Renal cortical epithelial cell (primary cell): ENCODE results near the gene SH3GL1. TPM values are rescaled to one million over a fixed set of nuclear protein-coding genes. Genes with fewer than 3 reads are reported as not detected.

Experiments
- DNase-seq: peaks from one replicate; pipeline ENCODE4 v3.0.0-alpha.2; 2011; ENCODE audit warnings: low read depth
- total RNA-seq: library from RNA; depleted of rRNA; stranded (reverse); fragments of >200 nt; gene quantifications from 2 replicates; pipeline ENCODE4 v1.2.3, GENCODE V29; 2014

SH3GL1 gene
- total RNA-seq, 1 donor from 2014 or later: 51.2 TPM

DNA sequence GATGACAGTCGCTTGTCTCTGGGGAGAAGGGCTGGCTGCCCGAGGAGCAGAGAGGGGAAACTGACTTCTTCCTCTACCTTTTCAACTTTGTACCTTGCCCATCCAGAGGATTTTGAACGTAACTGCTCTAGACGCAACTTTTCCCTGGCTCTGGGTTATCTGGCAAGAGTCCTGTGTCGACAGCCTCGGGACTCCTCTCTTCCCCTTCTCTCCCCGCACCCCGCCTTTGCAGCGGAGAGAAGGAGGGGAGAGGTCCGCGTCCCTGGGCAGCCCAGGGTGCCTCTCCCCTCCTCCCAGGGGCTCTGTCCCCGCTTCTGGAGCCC lies 574 bp downstream of the SH3GL1 start:
- DNase-seq: no peak

DNA sequence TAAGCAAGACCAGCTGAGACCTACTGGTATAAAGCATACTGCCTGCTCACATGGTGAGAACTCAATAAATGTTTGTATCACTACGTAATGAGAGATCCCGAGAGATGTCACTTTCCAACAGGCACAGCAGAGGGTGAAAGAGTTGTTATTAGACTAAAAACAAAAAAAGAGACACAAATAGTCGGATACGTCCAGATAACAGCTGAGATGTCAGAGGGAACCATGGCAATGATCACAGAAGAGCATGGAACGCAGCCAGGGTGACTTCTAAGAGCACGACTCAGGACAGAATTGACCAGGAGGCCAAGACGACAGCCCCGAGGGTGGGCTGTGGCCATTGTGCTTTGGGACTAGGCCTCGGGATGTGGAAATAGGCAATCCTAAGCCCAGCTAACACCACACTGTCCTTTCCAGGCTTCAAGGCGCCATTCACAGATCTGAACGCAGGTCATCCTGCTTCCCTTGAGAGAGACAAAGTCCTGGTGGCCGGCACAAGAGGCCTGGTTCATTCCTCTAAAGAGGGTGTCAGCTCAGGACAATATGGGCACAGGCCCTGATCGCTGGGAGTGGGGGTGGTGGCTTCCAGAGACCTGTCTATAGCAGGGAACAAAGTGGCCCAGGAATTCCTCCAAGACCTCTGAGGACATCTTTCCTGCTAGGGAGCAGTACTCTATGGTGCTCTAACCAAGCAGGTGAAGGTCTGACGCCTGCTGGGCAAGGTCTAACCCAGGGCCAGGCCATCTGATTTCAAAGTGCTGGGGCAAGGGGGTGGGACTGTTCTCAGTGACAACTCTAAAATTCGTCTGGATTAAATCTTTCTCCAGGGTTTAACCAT lies 3.2 kb downstream of the SH3GL1 start:
- DNase-seq: no peak

DNA sequence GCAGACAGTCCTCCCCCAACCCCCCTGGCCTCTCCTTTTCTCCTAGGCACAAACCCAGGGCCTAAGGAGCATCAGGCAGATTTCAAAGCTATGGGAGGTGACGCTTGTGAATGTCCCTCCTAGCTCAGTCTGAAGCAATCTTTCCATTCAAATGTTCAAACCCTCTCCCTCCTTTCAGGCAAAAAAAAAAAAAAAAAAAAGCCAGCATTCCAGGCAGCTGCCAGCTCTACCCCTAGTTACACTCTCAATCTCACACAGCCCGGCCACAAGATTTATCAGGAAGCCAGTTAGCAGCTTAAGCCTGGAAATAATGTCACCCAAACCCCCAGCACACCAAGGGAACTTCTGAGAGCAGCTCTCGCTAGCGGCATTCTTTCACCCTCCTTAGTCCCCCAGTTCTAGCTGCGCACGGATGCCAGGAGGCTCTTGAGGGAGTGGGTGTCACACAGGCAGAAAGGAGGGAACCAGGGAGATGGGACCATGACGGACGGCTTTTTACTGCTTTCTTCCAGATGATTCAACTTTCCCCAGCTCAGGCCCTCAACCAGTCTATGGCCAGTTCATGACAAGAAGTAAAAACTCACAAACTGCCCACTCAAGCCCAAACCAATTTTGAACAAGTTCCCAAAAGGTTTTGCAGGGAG lies 6.3 kb downstream of the SH3GL1 start:
- DNase-seq: no peak

DNA sequence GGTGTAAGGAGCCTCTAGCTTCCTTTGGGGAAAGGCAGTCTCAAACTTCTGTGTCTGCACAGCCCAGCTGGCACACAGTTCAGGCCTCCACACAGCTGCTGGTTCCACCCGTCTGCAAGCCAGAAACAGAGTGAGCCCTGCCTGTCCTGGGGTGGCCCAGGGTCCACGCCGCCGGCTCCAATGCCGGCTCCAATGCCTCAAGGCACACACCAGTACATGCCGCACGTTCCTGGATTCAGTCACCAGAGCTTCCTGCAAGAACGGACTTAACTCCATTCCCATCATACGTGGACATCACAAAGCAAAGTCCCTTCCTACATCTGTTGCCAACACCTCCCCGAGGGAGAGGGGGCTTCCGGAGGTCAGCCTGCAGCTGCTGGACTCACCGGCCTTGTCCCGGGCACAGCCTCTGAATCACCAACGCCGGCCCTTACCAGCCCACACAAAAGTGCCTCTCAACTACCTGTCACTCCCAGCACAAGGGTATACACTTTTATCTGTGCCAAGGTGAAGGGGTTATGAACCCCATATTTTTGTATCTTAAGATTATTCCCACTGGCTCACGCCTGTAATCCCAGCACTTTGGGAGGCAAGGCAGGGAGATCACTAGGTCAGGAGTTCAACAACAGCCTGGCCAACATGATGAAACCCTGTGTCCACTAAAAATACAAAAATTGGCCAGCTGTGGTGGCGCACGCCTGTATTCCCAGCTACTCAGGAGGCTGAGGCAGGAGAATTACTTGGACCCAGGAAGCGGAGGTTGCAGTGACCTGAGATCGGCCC lies 8.5 kb downstream of the SH3GL1 start:
- DNase-seq: peak; percentile 68

DNA sequence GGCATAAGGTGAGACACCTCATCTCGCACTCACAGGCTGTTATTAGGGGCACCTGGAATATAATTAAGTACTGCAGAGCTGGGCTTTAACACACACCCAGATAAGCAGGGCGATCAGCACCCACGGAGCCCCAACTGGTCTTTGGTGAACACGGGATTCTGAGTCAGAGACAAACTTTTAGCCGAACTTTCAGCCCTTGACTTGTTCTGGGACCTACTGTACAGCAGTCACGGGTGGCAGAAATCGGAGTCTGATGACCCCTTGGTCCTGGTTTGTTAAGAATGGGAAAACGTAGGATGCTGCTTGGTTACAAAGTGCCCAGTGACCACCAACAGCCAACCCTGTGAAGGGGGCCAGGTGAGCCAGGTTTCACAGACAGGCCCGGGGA lies 9.0 kb downstream of the SH3GL1 start:
- DNase-seq: no peak

DNA sequence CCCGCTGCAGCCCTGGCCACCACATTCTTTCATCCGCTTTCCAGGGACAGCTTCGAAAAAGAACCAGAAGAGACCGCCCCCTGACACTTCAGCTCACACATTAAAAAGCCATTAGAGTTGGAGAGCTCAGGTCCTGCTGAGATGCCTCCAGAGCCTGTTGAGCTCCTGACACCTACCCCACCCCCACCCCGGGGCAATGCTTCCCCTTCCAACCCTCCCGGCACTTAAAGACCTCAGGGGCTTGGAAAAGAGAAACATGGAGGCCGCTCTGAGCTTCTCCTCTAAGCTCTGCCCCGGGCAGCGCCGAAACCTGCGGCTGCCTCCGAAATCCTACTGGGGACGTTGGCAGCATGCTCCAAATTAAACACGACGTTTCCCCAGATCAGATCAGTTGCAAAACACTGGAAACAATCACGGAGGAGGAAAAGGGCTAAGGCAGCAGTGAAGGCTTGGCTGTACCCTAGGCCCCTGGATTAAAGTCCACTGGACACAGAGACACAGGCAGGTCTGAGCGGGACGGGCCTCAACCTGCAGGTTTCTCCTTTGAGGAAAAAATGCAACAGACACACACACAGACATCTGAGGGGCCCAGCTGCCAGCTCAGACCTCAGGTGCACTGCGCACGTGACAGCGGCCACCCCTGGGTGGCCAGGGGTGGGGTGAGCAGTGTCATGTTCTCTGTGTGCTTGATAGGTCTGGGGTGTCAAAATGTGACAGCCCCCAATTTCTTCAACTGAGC lies 9.6 kb downstream of the SH3GL1 start:
- DNase-seq: no peak

DNA sequence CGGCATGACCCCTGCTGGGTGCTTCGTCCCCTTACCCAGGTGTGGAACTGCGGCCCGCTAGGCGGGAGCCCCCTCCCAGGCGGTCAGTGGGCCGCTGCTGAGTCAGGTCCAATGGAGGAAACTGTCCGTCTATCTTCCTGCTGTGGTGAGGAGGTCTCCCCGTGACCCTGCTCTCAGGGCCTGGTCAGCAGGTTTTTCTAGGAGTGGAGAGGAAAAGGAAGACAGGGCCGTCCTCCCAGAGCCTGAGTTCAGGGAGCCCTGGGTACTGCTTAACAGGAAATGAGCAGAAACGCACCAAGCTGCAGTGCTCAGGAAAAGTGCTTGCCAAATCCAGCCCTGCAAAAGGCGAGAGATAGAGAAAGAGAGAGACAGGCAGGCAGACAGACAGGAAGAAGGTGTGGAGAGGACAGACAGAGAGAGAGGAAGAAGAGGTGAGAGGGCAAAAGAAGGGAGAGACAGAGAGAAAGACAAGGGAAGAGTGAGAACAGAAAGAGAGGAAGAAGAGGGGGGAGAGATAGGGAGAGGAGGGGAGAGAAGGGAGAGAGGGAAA lies 10.3 kb downstream of the SH3GL1 start:
- no peak for DNase-seq

DNA sequence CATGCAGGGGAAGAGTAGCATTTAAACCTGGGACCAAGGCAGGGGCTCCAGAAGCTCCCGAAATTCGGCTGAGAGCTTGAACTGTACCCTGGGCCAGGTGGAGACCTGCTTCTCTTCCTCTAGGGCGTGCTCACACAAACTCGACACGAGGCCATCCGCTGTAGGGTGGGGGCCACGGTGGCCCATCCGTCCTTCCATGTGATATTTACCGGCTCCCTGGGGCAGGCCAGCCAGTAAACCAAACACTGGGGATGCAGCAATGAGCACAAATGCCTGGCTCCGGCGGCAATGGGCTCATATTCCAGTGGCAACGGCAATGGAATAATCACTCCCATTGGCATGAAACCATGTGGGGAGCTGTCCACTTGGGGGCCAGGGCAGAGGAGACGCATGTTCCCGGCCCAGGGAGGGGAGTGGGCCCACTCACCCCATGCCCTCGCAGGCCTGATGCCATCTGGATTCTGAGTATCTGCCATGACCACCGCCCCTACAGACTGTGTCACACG lies 10.8 kb downstream of the SH3GL1 start:
- no peak for DNase-seq

DNA sequence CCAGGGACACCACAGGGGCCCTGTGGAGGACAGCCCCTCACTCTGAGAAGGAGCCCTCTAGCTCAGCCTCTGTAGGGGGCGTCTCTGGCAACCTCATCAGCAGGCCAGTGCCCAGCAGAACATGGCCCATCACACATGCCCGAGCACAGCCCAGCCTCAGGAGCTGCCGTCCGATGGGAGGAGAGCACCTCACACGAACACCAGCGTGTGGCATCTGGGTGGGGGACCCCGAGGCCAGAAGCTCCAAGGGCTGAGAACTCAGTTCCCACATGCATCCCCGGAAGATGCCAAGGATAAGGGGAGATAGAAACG lies 11.3 kb downstream of the SH3GL1 start:
- DNase-seq: no peak

DNA sequence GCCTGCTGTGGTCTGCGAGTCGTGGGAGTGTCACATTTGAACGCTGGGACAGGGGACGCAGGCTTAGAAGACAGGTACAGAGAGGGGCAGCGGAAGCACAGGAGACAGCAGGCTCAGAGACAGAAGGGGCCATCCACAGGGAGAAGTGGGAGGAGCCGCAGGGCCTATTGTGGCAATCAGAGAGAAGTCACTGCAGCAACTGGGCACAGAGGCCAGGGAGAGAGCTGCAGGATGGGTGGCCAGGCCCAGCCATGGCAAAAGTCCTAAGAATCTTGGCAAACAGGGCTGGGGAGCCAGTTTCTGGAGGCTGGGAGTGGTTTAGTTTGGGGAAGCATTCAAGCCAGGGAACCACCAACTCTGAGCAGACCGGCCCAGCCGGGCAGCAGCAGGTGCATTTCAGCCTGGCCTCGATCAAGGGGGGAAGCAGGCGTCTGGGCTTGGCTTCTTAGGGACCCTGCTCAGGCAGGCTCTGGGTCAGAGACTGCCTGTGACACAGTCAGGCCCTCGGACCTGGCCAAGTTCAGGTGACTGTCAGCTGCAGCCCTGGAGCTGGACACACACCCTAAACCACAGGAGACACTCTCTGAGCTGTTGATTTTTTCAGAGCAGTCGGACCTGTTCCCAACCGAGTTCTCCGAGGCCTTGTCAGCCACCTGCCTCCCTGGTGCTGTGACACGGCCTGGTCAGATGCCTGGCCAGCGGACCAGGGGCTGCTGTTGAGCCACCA lies 11.8 kb downstream of the SH3GL1 start:
- no peak for DNase-seq

DNA sequence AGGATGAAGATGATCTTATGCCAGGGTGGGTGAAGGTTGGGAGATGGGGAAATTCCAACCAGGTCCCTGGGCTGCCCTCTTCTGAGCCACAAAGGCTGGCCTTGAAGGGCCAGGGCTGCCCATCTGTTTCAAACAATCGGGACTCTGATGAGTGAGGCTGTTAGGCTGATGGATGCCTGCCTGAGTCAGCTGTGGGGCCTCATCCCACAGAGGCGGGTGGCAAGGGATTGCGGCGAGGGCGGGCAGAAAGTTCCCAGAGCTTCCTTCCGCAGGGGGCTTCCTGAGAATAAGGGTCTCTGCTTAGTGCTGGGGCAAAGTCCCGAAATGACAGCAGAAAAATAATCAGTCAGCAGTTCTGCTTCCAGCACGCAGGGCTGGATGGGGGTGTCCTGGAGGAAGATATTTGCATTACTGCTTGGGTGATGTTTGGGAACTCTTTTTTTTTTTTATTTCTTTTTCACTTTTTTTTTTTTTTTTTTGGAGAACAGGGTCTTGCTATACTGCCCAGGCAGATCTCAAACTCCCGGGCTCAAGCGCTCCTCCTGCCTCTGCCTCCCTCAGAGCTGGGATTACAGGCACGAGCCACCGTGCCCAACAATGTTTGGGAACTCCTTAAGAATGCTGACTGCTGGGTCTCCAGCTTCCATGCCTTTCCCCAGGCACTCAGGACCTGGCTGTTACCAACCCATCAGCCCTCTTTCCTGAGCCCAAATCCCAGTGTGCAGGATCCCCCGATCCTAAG lies 14.1 kb downstream of the SH3GL1 start:
- no peak for DNase-seq

DNA sequence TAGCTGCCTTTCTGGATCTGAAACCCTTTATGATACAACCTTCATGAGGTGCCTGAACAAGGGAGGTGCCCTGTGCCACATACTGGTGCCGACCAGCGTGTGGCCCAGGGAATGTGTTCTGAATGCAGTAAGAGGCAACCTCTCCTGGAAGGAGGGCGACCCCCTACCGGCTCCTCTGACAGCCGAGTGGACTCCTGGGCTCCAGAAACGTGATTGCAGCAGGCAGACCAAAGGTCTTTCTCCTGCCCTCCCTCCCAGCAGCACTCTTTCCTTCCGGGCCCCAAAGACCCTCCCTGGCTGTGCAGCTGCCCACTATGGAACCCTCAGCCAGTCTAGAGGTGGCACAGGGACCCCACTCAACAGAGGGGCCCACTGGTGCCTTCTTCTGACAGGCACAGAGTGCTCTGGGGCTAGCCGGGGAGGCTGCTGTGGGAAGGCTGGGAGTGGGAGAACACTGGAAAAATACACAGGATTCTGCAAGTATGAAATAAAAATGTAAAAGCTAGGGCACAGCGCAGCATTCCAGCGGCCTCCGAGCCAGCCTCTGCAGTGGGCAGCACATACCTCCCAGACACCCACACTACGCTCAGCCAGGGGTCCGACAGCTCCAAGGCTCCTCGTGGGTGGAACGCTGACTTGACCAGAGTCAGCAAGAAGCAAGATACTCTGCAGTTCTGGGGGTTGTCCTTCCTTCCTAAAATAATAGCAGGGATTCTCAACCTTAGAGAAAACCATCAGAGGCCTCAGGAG lies 14.9 kb downstream of the SH3GL1 start:
- no peak for DNase-seq

DNA sequence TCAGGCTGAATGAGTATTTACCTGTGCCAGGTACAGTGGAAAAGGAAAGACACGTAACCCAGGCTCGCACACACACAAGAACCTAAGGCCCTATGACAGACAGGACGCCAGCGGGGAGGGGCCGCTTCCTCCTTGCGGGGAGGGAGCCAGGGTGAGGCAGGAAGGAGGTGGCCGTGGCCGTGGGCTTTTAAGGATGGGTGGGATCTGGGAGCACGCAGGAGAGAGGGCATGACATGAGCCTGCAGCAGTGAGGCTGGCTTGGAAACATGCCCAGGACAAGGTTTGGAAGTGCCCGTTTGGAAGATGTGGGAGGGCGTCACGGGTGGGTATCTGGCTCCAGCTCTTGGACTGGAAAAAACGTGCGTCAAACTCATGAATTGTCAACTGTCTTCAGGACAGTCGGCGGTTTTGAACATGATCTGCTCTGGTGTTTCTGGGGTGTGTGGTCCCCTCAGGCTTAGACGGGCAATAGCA lies 20.1 kb downstream of the SH3GL1 start:
- DNase-seq: no peak

DNA sequence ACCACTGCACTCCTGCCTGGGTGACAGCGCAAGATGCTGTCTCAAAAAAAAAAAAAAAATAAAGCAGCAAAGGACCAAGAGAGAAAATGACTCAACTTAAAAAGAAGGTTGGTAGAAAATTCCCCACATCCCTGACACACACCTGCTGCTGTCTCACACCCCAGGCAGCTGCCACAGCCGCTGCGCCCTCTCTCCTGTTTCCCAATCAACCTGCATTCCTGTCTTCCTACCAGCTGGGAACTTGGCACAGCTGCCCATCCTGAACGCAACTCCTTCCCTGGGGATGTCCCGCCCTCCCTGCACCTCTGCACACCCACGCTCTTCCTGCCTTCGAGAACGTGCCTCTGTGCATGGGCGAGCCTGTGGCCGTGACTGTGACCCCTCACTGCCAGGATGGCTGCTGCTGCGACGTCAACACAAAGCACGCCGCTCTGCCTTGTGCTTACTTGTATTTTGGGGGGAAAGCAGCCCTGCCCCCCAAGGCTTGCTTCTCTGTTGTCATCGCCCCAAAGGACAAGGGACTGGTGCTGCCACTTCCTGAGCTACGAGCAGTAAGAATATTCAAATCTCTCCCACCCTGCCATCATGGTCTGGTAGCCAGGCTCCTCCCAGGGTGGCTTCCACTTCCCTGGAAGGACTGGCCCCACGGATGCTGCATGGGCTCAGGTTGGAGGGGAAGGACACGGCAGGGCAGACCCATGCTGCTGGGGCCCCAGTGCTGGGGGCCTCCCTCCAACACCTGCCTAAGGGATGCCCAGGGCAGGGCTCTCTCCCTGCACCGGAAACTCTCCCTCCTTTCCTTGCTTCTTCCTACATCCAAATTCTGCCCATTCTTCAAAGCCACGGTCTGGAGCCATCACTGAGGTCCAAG lies 20.7 kb downstream of the SH3GL1 start:
- peak; percentile 97 for DNase-seq

DNA sequence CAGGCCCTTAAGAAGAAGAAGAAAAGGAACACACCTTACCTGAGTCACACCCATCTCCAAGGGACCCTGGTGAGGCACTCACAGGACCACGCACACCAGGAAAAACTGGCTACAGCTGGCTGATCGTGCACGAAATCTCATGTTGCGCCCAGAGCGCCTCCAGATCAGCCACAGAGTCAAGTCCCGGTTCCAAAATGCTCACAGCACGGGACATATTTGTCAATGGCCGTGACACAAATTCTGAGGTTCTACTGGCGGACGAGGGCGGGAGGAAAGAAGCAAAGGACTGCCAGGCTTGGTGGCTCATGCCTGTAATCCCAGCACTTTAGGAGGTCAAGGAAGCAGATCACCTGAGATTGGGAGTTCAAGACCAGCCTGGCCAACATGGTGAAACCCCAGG lies 21.5 kb downstream of the SH3GL1 start:
- no peak for DNase-seq

DNA sequence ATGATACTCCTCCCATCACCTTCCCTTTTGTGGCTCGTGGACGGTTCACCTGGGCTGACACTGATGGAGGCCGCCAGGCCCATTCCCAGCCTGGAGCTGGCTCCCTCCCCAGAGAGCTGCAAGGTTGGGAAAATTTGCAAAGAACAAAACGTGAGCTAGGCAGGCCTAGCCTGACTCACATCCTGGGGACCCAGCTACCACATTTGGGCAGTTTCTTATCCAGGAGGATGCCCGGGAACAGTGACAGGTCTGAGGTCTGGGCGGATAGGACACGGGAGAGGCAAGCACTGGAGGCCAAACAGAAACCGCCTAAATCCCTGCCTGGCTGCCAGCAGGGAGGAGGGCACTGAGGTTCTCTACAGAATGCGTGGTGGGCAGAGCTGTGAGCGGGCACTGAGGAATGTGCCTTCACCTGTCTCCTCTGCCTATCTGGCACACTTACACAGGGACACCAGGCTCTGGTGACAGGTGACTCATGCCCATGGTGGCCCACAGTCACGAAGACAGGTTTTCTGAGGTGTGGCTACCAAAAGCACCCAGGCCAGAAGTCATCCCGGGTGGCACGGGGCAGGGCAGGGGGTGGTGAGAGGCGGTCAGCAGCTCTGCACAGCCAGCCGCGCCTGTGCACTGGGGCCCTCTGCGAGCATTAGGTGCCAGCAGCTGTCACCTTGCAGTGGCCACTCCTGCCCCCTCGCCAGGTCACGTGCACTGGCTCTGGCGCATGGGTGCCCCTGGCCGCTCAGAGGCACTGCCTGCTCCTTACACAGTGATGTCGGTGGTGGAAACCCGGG lies 23.2 kb downstream of the SH3GL1 start:
- no peak for DNase-seq

DNA sequence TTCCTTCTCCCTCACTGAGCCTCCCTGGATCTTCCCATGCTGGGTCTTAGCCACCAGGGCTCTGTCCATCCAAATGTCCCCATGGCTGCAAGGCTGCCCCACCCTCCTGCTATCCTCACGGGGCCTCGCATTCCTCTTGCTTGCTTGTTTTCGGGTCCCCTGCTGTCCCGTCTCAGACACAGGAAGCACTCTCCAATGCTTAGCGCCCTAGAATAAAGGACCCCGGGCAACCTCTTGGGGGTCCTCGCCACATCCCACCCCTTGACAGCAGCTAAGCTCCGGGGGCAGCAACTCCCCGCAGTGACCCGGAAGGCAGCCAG lies 23.7 kb downstream of the SH3GL1 start:
- no peak for DNase-seq
